Small intestine (tissue), 7 donors: Measurements from ENCODE around the gene TSSK3. TPM values are rescaled to one million over a fixed set of nuclear protein-coding genes. Genes with fewer than 3 reads are reported as not detected.

ENCODE experiments used
- DNase-seq, 2 donors: peaks; one replicate each; pipeline versions ENCODE4 v3.0.0 to v3.0.0-alpha.2; 2013
- FAIRE-seq: peaks from 2 replicates; lab custom pipeline; 2012; peaks lifted over from hg19 to GRCh38; lab: Jason Lieb, UNC
- H3K27ac ChIP-seq, 3 donors: one replicate each; pipeline ENCODE4 v1.5.1; 2013; ENCODE audit warnings: low read length in 2 of 3, mild to moderate bottlenecking in 2 of 3, control low read depth in 1 of 3, inconsistent platforms in 1 of 3, low read depth in 1 of 3, moderate library complexity in 1 of 3
- H3K27me3 ChIP-seq, 3 donors: one replicate each; pipeline ENCODE4 v1.6.1; 2013; ENCODE audit warnings: low read length in 3 of 3, inconsistent platforms in 1 of 3; ENCODE audit not compliant: control insufficient read depth in 3 of 3, insufficient read depth in 3 of 3
- H3K36me3 ChIP-seq, 3 donors: one replicate each; pipeline ENCODE4 v1.6.1; 2013; ENCODE audit warnings: low read length in 3 of 3, inconsistent platforms in 1 of 3, low read depth in 1 of 3, mild to moderate bottlenecking in 1 of 3, moderate library complexity in 1 of 3; ENCODE audit not compliant: control insufficient read depth in 3 of 3, insufficient read depth in 2 of 3
- H3K4me1 ChIP-seq, 3 donors: one replicate each; pipeline ENCODE4 v1.6.1; 2013; ENCODE audit warnings: low read length in 2 of 3, inconsistent platforms in 1 of 3, low read depth in 1 of 3, mild to moderate bottlenecking in 1 of 3, moderate library complexity in 1 of 3; ENCODE audit not compliant: control insufficient read depth in 3 of 3, insufficient read depth in 2 of 3
- H3K4me3 ChIP-seq, 3 donors: one replicate each; pipeline ENCODE4 v1.5.1; 2013; ENCODE audit warnings: low read length in 3 of 3, control low read depth in 1 of 3, inconsistent platforms in 1 of 3, low read depth in 1 of 3, mild to moderate bottlenecking in 1 of 3, moderate library complexity in 1 of 3
- H3K9me3 ChIP-seq, 2 donors: one replicate each; pipeline ENCODE4 v1.6.1; 2013; ENCODE audit warnings: low read depth in 1 of 2, low read length in 1 of 2; ENCODE audit not compliant: control insufficient read depth in 2 of 2, insufficient read depth in 1 of 2
- WGBS, 3 donors: extraction: QIAGEN DNeasy Blood & Tissue Kit; methylation state at CpG; one replicate each; pipeline ENCODE4 v1.1.7; 2013; 5-methylcytosine and 5-hydroxymethylcytosine counted together
- polyA plus RNA-seq, 4 donors: library from polyadenylated mRNA; stranded (reverse) in 3 of 4; unstranded in 1 of 4; fragments of 200-250 nt in 3 of 4; fragments of 120-200 nt in 1 of 4; gene quantifications; one replicate each; pipeline versions ENCODE4 v1.2.1 to v1.2.3, GENCODE V29; 2013
- donor health status: healthy with polysubstance abuse.
- donor health status: control.
- donor health status: control.
- donor health status: Bipolar disorder and iron deficiency.
- donor health status: healthy.

The TSSK3 gene
- polyA plus RNA-seq, 4 donors = 0.45 to 5.2 (median 0.48) TPM; not detected in 1

DNA sequence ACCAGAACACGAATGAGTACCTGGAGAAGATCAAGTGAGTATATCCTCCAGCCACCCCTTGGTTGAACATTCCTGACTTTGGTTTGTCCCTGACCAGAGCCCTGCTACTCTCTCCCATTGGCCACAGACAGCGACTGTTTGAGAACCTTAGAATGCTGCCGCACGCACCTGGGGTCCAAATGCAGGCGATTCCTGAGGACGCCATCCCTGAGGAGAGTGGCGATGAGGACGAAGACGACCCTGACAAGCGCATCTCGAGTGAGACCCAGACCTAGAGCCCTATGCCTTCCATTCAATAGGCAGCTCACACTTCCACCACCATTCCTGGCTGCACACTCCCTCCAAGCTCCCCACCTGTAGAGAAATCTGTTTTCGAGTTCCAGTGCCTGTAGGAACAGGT is 30.8 kb upstream of the TSSK3 start:
- Histone ChIP-seq H3K4me1 (peaks cover 0 to 23% (median 2%) of the 10 kb centered on the region in 3 donors), H3K4me3 (no peak overlapping the region), H3K27me3 (no peaks in the 10 kb centered on the region), H3K27ac (no peak overlapping the region), H3K36me3 (peaks cover 19 to 74% (median 30%) of the 10 kb centered on the region in 3 donors), H3K9me3 (no peaks in the 10 kb centered on the region)
- WGBS, 3 donors = 87 to 91% (median 89%) methylated on average over 12 of the region's 12 CpGs
- DNase-seq (no peak), FAIRE-seq (no peak)

DNA sequence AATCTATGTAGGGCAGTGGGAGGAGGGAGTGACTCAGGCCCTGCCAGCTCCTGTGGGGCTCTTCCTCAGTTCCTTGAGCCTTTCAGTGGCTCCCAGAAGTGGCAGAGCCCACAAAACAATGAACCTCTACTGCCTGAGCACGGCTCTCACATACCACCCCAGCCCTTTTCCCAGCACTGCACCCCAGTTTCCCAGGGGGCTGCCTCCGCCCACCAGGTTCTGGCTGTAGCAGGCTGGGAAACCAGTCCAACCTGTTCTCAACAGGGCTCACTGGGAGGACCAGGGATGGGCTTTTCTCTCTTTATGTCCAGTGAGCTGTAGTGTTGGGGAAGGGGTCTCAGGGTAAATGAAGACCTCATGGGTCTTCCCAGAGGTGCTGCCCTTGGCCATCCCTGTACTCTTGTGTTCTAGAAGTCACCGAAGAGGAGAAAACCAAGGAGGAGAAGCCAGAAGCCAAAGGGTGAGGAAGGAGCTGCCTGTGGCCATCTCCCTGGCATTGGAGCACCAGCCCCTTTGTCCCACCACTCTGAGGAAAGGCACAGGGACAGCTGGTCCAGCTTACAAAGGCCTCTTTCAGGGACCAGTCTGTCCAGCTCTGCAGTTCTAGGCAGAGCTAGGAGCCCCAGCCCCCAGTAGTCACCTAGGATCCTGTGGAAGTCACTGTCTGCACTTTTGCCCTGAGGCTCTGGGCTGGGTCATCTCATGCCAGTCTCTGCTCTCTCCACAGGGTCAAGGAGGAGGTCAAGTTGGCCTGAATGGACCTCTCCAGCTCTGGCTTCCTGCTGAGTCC is 29.9 kb upstream of the TSSK3 start:
- FAIRE-seq = no peak

DNA sequence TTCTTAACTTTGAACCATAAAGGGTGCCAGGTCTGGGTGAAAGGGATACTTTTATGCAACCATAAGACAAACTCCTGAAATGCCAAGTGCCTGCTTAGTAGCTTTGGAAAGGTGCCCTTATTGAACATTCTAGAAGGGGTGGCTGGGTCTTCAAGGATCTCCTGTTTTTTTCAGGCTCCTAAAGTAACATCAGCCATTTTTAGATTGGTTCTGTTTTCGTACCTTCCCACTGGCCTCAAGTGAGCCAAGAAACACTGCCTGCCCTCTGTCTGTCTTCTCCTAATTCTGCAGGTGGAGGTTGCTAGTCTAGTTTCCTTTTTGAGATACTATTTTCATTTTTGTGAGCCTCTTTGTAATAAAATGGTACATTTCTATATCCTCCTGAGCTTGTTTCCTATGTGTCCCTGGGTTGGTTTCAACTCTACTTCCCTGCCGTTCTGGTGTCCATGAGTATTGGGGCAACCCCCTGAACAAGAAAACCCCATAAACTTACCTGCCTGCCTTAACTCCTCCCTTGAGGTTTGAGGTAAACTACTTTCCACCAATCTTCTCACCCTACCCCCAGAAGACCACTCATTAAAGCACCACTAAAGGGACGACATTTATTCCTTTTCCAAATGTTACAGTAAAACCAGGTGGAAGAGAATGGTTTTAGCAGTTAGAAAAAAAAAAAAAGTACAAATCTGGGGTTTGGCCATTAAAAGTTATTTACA is 28.9 kb upstream of the TSSK3 start:
- FAIRE-seq = no peak
- Histone ChIP-seq H3K27ac (peak overlapping the region in 1 of 3 donors; percentile 36), H3K36me3 (peaks cover 16 to 58% (median 23%) of the 10 kb centered on the region in 3 donors), H3K4me1 (peaks cover 0 to 37% (median 2%) of the 10 kb centered on the region in 3 donors), H3K9me3 (no peaks in the 10 kb centered on the region), H3K27me3 (no peaks in the 10 kb centered on the region), H3K4me3 (no peak overlapping the region)
- no peak for DNase-seq
- WGBS, 3 donors = 47 to 64% (median 53%) methylated on average over 3 of the region's 3 CpGs

More for the DNA sequence above, 29.9 kb upstream of the TSSK3 start:
- peak overlapping the region in 2 of 3 donors; percentile 22 to 33 for H3K27ac ChIP-seq
- no peaks in the 10 kb centered on the region for H3K27me3 ChIP-seq
- WGBS, 3 donors = 38 to 70% (median 52%) methylated on average over 3 of the region's 3 CpGs
- H3K4me1 ChIP-seq = peaks cover 0 to 28% (median 2%) of the 10 kb centered on the region in 3 donors
- no peak overlapping the region for H3K4me3 ChIP-seq
- no peaks in the 10 kb centered on the region for H3K9me3 ChIP-seq
- peak in 1 of 2 donors; percentile 65 for DNase-seq
- H3K36me3 ChIP-seq = peaks cover 16 to 65% (median 29%) of the 10 kb centered on the region in 3 donors

DNA sequence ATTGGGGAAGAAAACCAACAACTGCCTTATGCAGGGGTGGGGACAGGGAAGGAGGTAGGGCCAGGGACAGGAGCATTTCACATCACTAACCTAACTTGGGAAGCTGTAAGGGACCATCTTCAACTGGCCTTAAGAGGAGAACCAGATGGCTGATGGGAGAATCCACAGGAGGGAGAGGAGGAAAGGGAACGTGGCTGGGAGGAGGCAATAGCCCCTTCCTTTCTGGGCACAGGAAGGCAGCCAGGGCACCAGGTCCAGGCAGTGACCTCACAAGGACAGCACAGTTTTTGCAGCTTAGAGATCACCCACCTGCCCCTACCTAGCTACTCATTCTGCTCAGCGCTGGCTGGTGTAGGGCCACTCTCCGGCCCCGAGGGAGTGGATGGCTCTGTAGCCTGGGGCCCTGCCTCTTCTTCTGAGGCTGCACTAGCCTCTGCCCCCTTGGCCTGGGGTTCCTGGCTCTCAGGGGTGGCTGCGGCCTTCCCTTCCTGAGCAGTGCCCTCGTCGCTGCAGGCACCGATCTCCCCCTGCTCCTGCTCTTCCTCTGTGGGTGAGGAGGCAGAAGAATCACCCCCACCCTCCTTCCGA is 28.0 kb upstream of the TSSK3 start:
- peak in 1 of 2 donors; percentile 37 for DNase-seq
- Histone ChIP-seq H3K27me3 (no peaks in the 10 kb centered on the region), H3K4me3 (peak overlapping the region in 2 of 3 donors; percentile 70 to 75), H3K36me3 (peaks cover 12 to 50% (median 16%) of the 10 kb centered on the region in 3 donors), H3K27ac (peak overlapping the region in 2 of 3 donors; percentile 66 to 69), H3K9me3 (no peaks in the 10 kb centered on the region), H3K4me1 (peaks cover 0 to 39% (median 2%) of the 10 kb centered on the region in 3 donors)
- WGBS, 3 donors = 18 to 31% (median 23%) methylated on average over 8 to 9 of the region's 9 CpGs
- FAIRE-seq = no peak

DNA sequence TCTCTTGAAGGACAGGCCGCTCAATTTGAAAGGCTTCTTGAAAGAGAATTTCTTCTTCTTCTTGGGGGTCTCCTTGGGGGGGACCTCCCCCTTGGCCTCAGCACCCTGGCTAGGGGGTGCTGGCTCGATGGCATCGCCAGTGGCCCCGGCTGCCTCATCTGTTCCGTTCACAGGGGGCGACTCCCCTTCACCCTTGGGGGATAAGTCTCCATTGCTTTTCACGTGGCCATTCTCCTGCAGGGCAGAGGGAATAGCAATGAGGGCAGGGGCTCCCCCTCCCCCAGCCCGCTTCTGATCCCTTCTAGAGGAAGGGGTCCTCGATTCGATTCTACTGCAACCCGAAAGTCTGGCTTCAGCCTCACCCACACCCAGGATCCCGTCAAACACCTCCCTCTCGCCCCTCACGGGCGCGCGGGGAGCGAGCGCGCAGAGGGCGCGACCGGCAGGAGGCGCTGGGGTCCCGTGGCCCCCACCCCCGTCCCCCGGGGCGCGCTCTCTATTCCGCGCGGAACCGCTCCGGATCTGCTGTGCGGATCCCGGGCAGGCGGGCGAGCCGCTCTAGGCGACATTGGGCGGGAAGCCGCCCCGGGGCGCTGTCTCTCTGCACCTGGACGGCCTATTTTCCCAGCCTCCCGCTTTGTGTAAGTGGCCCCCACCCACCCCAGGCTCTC is 27.3 kb upstream of the TSSK3 start:
- DNase-seq (peak; percentile 43 to 79), FAIRE-seq (no peak)
- Histone ChIP-seq H3K4me3 (peak overlapping the region; percentile 65 to 75 (median 70)), H3K27ac (peak overlapping the region in 2 of 3 donors; percentile 66 to 69), H3K36me3 (peaks cover 11 to 45% (median 12%) of the 10 kb centered on the region in 3 donors), H3K27me3 (no peaks in the 10 kb centered on the region), H3K9me3 (no peaks in the 10 kb centered on the region), H3K4me1 (peaks cover 0 to 39% (median 2%) of the 10 kb centered on the region in 3 donors)
- 1 to 2% (median 2%) methylated on average over 45 to 46 of the region's 46 CpGs for WGBS, 3 donors

DNA sequence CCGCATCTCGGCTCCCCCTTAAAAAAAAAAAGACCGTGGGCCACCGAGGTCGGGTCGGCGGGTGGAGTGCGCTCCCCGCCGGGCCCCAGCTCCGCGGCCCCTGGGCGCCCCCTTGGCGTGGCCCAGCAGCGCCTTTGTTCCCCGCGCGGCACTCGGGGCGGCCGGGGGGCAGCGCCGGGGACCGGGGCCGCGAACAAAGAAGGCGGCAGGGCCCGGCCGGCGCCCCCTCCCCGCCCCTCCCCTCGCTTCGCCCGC is 26.9 kb upstream of the TSSK3 start:
- FAIRE-seq (no peak), DNase-seq (no peak)
- H3K36me3 ChIP-seq = peaks cover 9 to 40% (median 11%) of the 10 kb centered on the region in 3 donors
- peaks cover 0 to 39% (median 2%) of the 10 kb centered on the region in 3 donors for H3K4me1 ChIP-seq
- no peaks in the 10 kb centered on the region for H3K27me3 ChIP-seq
- peak overlapping the region in 2 of 3 donors; percentile 66 to 69 for H3K27ac ChIP-seq
- peak overlapping the region; percentile 65 to 75 (median 70) for H3K4me3 ChIP-seq
- 0 to 1% (median 0%) methylated on average over 13 to 34 of the region's 34 CpGs for WGBS, 3 donors
- no peaks in the 10 kb centered on the region for H3K9me3 ChIP-seq

DNA sequence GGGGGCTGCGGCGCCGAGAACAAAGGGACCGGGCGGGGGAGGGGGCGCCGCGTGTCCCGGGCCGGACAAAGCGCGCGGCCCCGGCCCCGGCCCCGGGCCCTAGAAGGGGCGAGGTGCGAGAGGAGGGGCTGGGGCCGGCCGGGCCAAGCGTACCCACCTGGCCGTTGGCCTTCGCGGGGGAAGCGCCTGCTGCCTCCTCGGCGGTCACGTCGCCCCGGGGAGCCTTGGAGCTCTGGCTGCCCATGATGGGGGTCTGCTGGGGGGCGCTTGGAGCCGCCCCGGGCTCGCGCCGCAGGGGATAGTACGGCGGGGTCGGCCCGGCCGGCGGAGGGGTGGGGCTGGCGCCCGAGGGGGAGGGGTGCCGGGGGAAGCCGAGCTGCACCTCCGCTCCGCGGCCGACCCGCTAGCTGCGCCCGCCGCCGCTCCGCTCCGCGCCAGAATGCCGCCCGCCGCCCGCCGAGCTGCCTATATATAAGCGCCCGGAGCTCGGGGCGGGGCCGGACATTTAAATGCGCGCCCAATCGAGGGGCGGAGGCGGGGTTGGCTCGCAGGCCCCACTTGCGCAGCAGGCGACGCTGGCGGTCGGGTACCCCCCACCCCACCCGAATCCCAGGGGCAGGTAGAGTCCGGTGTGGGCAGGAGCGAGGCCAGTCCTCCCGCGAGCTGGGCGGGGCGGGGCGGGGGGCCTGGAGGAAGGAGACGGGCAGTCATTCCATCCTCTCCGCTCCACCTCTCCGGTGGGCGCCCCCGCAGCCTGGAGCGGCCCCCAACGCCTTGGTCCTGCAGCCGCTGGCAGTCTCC is 26.3 kb upstream of the TSSK3 start, which contains the start of gene MARCKSL1:
Gene MARCKSL1 (minus strand): TSS at position 444 of the 801 bp plus-strand sequence. CDS start 200 bp downstream, at position 244.
- H3K27ac ChIP-seq = peak within 1 kb of the TSS; percentile 5 to 72 (median 69)
- FAIRE-seq (no peak), DNase-seq (peak; percentile 64 to 89)
- H3K27me3 ChIP-seq = no peaks in the 10 kb centered on the region
- H3K36me3 ChIP-seq = peaks cover 8 to 36% (median 11%) of the 10 kb centered on the region in 3 donors
- H3K4me1 ChIP-seq = peaks cover 0 to 39% (median 2%) of the 10 kb centered on the region in 3 donors
- WGBS, 3 donors = 1 to 2% (median 1%) methylated on average over 37 to 95 of the region's 95 CpGs
- no peaks in the 10 kb centered on the region for H3K9me3 ChIP-seq
- H3K4me3 ChIP-seq = peak within 1 kb of the TSS; percentile 65 to 75 (median 70)
